ENCODE measurements around the gene CTTNBP2NL. TPM values are rescaled to one million over a fixed set of nuclear protein-coding genes. Genes with fewer than 3 reads are reported as not detected.

The CTTNBP2NL gene
- total and polyA plus RNA-seq, 2 of the 4 experiments (the other 2 are of a cell fraction), result 12.4 to 22.0 TPM

DNA sequence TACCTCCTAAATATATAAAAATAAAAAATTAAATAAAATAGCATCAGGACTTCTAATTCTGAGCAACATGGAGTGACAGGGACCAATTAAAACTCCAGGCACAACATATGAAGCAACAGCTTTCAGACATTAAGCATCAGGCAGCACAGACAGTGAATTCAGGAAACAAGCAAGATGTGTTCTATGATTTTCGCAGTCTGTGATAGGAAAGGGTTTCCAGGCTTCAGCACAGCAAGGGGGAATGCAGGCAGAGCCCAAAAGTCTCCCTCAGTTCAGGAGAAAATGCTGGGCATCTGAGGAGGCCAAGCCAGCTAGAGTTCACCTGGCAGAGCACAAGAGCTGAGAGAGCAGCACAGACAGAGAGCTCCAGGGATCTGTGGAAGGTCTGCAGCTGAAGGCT, 22.2 kb upstream of the CTTNBP2NL start:
- Histone ChIP-seq H3K4me2 (ENCODE audit: low read depth, low read length) (no peak overlapping the region), H2AK9ac (replicated peaks; ENCODE audit: low read depth, low read length, poor library complexity) (no peak overlapping the region)
- CTCF ChIA-PET, result interaction anchor here (0.9 kb wide), 1 partner anchor 17 kb away, joined by 3 read pairs; no protein-coding TSS in a partner anchor

More for the DNA sequence above, 22.2 kb upstream of the CTTNBP2NL start:
- no peaks in the 10 kb centered on the region for H3K79me1 ChIP-seq (ENCODE audit: low read depth in 1 of 2, low read length in 2 of 2)
- H3K23ac ChIP-seq (ENCODE audit: low read depth, low read length), result no peak overlapping the region
- no peak overlapping the region for H4K91ac ChIP-seq (ENCODE audit: insufficient read depth, low read depth, low read length)
- H4K5ac ChIP-seq (ENCODE audit: low read depth, low read length), result no peak overlapping the region
- H3K18ac ChIP-seq (ENCODE audit: low read depth, low read length), result no peak overlapping the region
- no peak overlapping the region for H2AFZ ChIP-seq (replicated peaks; ENCODE audit: low read length, poor library complexity)
- ATAC-seq (ENCODE audit: low read depth) (no peak), DNase-seq (no peak)
- no peak overlapping the region for H3K14ac ChIP-seq (replicated peaks; ENCODE audit: low read depth, low read length)
- no peak for TF ChIP-seq POLR2A (IDR thresholded peaks at IDR 0.05; ENCODE audit: low read depth, low read length)
- TF ChIP-seq, protein P1, sequence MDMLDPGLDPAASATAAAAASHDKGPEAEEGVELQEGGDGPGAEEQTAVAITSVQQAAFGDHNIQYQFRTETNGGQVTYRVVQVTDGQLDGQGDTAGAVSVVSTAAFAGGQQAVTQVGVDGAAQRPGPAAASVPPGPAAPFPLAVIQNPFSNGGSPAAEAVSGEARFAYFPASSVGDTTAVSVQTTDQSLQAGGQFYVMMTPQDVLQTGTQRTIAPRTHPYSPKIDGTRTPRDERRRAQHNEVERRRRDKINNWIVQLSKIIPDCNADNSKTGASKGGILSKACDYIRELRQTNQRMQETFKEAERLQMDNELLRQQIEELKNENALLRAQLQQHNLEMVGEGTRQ (IDR thresholded peaks at IDR 0.05; ENCODE audit: low read depth, low read length), result no peak
- TF ChIP-seq RAD21 (IDR thresholded peaks at IDR 0.05; ENCODE audit: low read length), result no peak
- no peak for TF ChIP-seq CTCF (conservative IDR thresholded peaks at IDR 0.05; ENCODE audit: low read depth, low read length)
- no peak for TF ChIP-seq BHLHE40 (IDR thresholded peaks at IDR 0.05; ENCODE audit: low read depth, low read length)
- no peaks in the 10 kb centered on the region for H4K20me1 ChIP-seq (ENCODE audit: insufficient read depth, low read length)
- in situ Hi-C loops (cut with MboI; ENCODE audit: low sequenced_read_pairs) (loop anchor here (25.0 kb wide), 1 partner anchor 887 kb away; no protein-coding TSS in a partner anchor), dilution Hi-C loops (cut with HindIII; ENCODE audit: low sequenced_read_pairs, unreplicated experiment) (no loop called here), intact Hi-C loops (cut with micrococcal nuclease) (no loop called here)
- H3K56ac ChIP-seq (ENCODE audit: extremely low read depth, insufficient read depth, low read length), result no peak overlapping the region
- WGBS, 2 experiments (ENCODE audit: extremely low coverage in 2 of 2, insufficient read length in 1 of 2), result 60% methylated on average over 1 of the region's 1 CpG; no CpG with 5 or more reads in 1 of the 2 experiments
- no peak overlapping the region for H4K8ac ChIP-seq (ENCODE audit: low read depth in 2 of 2, low read length in 2 of 2)
- no peak overlapping the region for H2BK20ac ChIP-seq (ENCODE audit: low read depth, low read length)
- no peak overlapping the region for H2BK5ac ChIP-seq (ENCODE audit: low read depth, low read length, poor library complexity, severe bottlenecking)
- no peak overlapping the region for H3K27ac ChIP-seq (ENCODE audit: insufficient read depth, low read length)
- POLR2A ChIA-PET (ENCODE audit: unreplicated experiment), result no interaction called here
- no TSS peak for BruUV-seq (replicated peaks)
- no peak overlapping the region for H2AK5ac ChIP-seq (ENCODE audit: low read depth, low read length)
- H3K9me1 ChIP-seq (ENCODE audit: insufficient read depth, low read length), result no peaks in the 10 kb centered on the region
- H2BK120ac ChIP-seq (ENCODE audit: low read depth, low read length), result no peak overlapping the region
- peaks cover 3% of the 10 kb centered on the region for H3K9me3 ChIP-seq (ENCODE audit: control insufficient read depth, insufficient read depth, low read length)
- no peak overlapping the region for H3K4ac ChIP-seq (ENCODE audit: low read depth, low read length)
- H3K4me3 ChIP-seq (ENCODE audit: insufficient read depth, low read depth, low read length), result no peak overlapping the region
- no peak overlapping the region for H2BK15ac ChIP-seq (ENCODE audit: low read depth, low read length)
- H3K9ac ChIP-seq (ENCODE audit: low read depth, low read length), result no peak overlapping the region
- no peaks in the 10 kb centered on the region for H3K36me3 ChIP-seq (ENCODE audit: control insufficient read depth, insufficient read depth, low read length)
- H3K27me3 ChIP-seq (ENCODE audit: control insufficient read depth, insufficient read depth, low read length), result peaks cover 19% of the 10 kb centered on the region
- H3K4me1 ChIP-seq (ENCODE audit: control insufficient read depth, insufficient read depth, low read length), result no peaks in the 10 kb centered on the region
